H1 (cell line): ENCODE measurements around the gene VGLL4. TPM values are rescaled to one million over a fixed set of nuclear protein-coding genes. Genes with fewer than 3 reads are reported as not detected.

Source experiments
- PHF8 ChIP-seq: fragments of 200-600 bp; sonication (generic); conservative IDR thresholded peaks from 2 replicates; pipeline ENCODE4 v1.7.1; 2012; ENCODE audit warnings: low read depth, mild to moderate bottlenecking, inconsistent platforms, low read length, moderate library complexity
- POLR2AphosphoS5 ChIP-seq: IDR thresholded peaks from 2 replicates; pipeline ENCODE4 v1.6.1; 2011; ENCODE audit warnings: low read depth, low read length
- polyA plus RNA-seq, 7 experiments: library from polyadenylated mRNA; depleted of rRNA in 3 of 7; stranded (reverse) in 5 of 7; unstranded in 2 of 7; fragments of >200 nt in 5 of 7; fragments of 200-250 nt in 2 of 7; gene quantifications; 1 replicate in 5 of 7; 2 replicates in 1 of 7; 4 replicates in 1 of 7; pipeline versions ENCODE4 v1.2.1 to v1.2.3, GENCODE V29; 2011 to 2013; ENCODE audit warnings: missing spikeins in 2 of 7, mixed read lengths in 2 of 7
- total RNA-seq: library from RNA; stranded (reverse); fragmentation: NEBNext Ultra II Directional; extraction: Animal tissue kit (Norgen Biotek cat#: 25700); gene quantifications from 2 replicates; pipeline ENCODE4 v1.2.1, GENCODE V29; 2021
- TF ChIP-seq, protein P1 (sequence below): fragments of 300-600 bp; sonication (generic); IDR thresholded peaks from 2 replicates; pipeline ENCODE4 v1.7.1; 2012; ENCODE audit warnings: low read length, moderate library complexity, mild to moderate bottlenecking, inconsistent platforms; ENCODE audit not compliant: insufficient replicate concordance

Gene VGLL4
- total and polyA plus RNA-seq, 2 of the 8 experiments (the other 6 are each of a cell fraction or from before 2014, with no cell fraction given) = 45.1 to 50.0 TPM

DNA sequence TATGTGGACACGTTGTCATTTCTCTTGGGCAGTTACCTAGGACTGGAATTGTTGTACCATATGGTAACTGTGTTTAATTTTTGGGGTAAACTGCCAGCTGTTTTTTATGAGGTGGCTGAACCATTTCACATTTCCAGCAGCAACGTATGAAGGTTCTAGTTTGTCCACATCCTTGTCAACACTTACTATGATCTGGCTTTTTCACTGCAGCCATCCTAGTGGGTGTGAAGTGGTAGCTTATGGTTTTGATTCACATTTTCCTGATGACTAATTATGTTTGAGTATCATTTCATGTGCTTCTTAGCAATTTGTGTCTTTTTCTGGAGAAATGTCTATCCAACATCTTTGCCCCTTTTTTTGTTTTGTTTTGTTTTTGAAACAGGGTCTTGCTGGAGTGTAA lies 96.2 kb downstream of the VGLL4 start (continued):
- TF ChIP-seq, protein P1, sequence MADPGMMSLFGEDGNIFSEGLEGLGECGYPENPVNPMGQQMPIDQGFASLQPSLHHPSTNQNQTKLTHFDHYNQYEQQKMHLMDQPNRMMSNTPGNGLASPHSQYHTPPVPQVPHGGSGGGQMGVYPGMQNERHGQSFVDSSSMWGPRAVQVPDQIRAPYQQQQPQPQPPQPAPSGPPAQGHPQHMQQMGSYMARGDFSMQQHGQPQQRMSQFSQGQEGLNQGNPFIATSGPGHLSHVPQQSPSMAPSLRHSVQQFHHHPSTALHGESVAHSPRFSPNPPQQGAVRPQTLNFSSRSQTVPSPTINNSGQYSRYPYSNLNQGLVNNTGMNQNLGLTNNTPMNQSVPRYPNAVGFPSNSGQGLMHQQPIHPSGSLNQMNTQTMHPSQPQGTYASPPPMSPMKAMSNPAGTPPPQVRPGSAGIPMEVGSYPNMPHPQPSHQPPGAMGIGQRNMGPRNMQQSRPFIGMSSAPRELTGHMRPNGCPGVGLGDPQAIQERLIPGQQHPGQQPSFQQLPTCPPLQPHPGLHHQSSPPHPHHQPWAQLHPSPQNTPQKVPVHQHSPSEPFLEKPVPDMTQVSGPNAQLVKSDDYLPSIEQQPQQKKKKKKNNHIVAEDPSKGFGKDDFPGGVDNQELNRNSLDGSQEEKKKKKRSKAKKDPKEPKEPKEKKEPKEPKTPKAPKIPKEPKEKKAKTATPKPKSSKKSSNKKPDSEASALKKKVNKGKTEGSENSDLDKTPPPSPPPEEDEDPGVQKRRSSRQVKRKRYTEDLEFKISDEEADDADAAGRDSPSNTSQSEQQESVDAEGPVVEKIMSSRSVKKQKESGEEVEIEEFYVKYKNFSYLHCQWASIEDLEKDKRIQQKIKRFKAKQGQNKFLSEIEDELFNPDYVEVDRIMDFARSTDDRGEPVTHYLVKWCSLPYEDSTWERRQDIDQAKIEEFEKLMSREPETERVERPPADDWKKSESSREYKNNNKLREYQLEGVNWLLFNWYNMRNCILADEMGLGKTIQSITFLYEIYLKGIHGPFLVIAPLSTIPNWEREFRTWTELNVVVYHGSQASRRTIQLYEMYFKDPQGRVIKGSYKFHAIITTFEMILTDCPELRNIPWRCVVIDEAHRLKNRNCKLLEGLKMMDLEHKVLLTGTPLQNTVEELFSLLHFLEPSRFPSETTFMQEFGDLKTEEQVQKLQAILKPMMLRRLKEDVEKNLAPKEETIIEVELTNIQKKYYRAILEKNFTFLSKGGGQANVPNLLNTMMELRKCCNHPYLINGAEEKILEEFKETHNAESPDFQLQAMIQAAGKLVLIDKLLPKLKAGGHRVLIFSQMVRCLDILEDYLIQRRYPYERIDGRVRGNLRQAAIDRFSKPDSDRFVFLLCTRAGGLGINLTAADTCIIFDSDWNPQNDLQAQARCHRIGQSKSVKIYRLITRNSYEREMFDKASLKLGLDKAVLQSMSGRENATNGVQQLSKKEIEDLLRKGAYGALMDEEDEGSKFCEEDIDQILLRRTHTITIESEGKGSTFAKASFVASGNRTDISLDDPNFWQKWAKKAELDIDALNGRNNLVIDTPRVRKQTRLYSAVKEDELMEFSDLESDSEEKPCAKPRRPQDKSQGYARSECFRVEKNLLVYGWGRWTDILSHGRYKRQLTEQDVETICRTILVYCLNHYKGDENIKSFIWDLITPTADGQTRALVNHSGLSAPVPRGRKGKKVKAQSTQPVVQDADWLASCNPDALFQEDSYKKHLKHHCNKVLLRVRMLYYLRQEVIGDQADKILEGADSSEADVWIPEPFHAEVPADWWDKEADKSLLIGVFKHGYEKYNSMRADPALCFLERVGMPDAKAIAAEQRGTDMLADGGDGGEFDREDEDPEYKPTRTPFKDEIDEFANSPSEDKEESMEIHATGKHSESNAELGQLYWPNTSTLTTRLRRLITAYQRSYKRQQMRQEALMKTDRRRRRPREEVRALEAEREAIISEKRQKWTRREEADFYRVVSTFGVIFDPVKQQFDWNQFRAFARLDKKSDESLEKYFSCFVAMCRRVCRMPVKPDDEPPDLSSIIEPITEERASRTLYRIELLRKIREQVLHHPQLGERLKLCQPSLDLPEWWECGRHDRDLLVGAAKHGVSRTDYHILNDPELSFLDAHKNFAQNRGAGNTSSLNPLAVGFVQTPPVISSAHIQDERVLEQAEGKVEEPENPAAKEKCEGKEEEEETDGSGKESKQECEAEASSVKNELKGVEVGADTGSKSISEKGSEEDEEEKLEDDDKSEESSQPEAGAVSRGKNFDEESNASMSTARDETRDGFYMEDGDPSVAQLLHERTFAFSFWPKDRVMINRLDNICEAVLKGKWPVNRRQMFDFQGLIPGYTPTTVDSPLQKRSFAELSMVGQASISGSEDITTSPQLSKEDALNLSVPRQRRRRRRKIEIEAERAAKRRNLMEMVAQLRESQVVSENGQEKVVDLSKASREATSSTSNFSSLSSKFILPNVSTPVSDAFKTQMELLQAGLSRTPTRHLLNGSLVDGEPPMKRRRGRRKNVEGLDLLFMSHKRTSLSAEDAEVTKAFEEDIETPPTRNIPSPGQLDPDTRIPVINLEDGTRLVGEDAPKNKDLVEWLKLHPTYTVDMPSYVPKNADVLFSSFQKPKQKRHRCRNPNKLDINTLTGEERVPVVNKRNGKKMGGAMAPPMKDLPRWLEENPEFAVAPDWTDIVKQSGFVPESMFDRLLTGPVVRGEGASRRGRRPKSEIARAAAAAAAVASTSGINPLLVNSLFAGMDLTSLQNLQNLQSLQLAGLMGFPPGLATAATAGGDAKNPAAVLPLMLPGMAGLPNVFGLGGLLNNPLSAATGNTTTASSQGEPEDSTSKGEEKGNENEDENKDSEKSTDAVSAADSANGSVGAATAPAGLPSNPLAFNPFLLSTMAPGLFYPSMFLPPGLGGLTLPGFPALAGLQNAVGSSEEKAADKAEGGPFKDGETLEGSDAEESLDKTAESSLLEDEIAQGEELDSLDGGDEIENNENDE = no peak
- TF ChIP-seq POLR2AphosphoS5 (no peak), PHF8 (no peak)
